HL-60 (cell line): ENCODE results near the gene CTNND1.
A peak's percentile ranks its signal among the peaks of the same experiment; 100 is the strongest.

Experiments
- CTCF ChIP-seq: IDR thresholded peaks from one replicate; pipeline ENCODE4 v1.5.1; 2011; ENCODE audit warnings: low read length, control low read depth, inconsistent platforms; ENCODE audit not compliant: insufficient read depth
- GABPA ChIP-seq: IDR thresholded peaks from 2 replicates; pipeline ENCODE4 v1.6.1; 2012; ENCODE audit warnings: low read depth

DNA sequence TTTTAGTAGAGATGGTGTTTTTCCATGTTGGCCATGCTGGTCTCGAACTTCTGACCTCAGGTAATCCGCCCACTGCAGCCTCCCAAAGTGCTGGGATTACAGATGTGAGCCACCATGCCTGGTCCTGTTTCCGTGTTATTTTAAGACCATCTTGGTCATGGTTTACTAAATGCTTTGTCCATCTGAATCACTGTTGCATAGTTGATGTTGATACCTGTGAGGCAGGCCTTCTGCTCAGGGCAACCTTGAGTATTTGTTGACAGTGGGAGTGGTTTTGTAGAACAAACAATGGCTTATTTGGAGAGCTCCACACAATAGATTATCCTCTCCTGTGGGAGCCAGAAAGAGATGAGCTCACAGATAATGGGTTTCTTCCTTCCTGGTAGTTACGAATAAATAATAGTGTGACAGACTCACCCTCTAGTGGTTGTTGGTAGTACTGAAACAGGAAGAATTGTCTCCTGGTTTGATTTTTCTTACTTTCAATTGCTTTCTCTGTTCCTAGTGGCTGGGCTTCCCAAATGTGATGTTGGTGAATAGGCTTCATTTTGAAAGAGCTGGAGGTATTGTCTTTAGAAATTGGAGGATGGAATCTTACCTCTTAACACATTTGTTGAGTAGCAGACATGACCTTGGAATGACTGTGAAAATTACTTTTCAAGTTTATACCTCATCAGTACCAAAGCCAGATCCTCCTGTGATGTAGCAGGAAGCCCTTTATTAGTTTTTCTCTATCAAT is 39.0 kb downstream of the CTNND1 start:
- TF ChIP-seq CTCF (peak; percentile 83), GABPA (no peak)
